ENCODE data around the gene PCGF3. TPM values are rescaled to one million over a fixed set of nuclear protein-coding genes. Genes with fewer than 3 reads are reported as not detected.
"Not testable (repeated sequence)": the region's sequence is repeated elsewhere in the genome, so short reads cannot be mapped to it uniquely, and the experiment has no call there.

Gene PCGF3
- total RNA-seq, 1 donor from 2014 or later = 35.0 TPM

- no peaks in the 10 kb centered on the region for H3K9me3 Mint-ChIP-seq
- intact Hi-C loops (cut with micrococcal nuclease) = no loop called here
- peaks cover 36% of the 10 kb centered on the region for H3K36me3 Mint-ChIP-seq (ENCODE audit: low read depth)
- H3K27me3 Mint-ChIP-seq (ENCODE audit: low read depth) = no peaks in the 10 kb centered on the region
- peaks cover 2% of the 10 kb centered on the region for H3K4me1 Mint-ChIP-seq (ENCODE audit: low read depth)
- no peak overlapping the region for H3K4me3 Mint-ChIP-seq (ENCODE audit: low read depth)
- no peak for DNase-seq (ENCODE audit: low spot score)
- H3K27ac Mint-ChIP-seq = no peak overlapping the region
These were observed 24.9 kb downstream of the PCGF3 start for GRCh38 chr4:730511-730910.

- H3K27ac Mint-ChIP-seq; H3K4me3 Mint-ChIP-seq (ENCODE audit: low read depth); DNase-seq (ENCODE audit: low spot score); H3K9me3 Mint-ChIP-seq; intact Hi-C loops (cut with micrococcal nuclease); H3K27me3 Mint-ChIP-seq (ENCODE audit: low read depth); H3K4me1 Mint-ChIP-seq (ENCODE audit: low read depth): not testable (repeated sequence)
- H3K36me3 Mint-ChIP-seq (ENCODE audit: low read depth) = peaks cover 39% of the 10 kb centered on the region
These were observed 25.6 kb downstream of the PCGF3 start for GRCh38 chr4:730946-731904.

GRCh38 chr4:731954-732353 is 26.3 kb downstream of the PCGF3 start:
- peaks cover 36% of the 10 kb centered on the region for H3K36me3 Mint-ChIP-seq (ENCODE audit: low read depth)
- H3K9me3 Mint-ChIP-seq; H3K4me3 Mint-ChIP-seq (ENCODE audit: low read depth); DNase-seq (ENCODE audit: low spot score); H3K27me3 Mint-ChIP-seq (ENCODE audit: low read depth); H3K4me1 Mint-ChIP-seq (ENCODE audit: low read depth); H3K27ac Mint-ChIP-seq; intact Hi-C loops (cut with micrococcal nuclease): not testable (repeated sequence)

- Mint-ChIP-seq H3K27me3 (ENCODE audit: low read depth) (no peaks in the 10 kb centered on the region), H3K4me3 (ENCODE audit: low read depth) (no peak overlapping the region), H3K27ac (no peak overlapping the region), H3K36me3 (ENCODE audit: low read depth) (peaks cover 37% of the 10 kb centered on the region), H3K9me3 (no peaks in the 10 kb centered on the region), H3K4me1 (ENCODE audit: low read depth) (no peaks in the 10 kb centered on the region)
- intact Hi-C loops (cut with micrococcal nuclease) = no loop called here
- DNase-seq (ENCODE audit: low spot score) = no peak
These were observed 26.9 kb downstream of the PCGF3 start for GRCh38 chr4:732486-732885.

GRCh38 chr4:732911-733630 is 27.4 kb downstream of the PCGF3 start:
- Mint-ChIP-seq H3K27me3 (ENCODE audit: low read depth) (no peaks in the 10 kb centered on the region), H3K4me3 (ENCODE audit: low read depth) (no peak overlapping the region), H3K4me1 (ENCODE audit: low read depth) (no peaks in the 10 kb centered on the region), H3K27ac (no peak overlapping the region), H3K36me3 (ENCODE audit: low read depth) (peaks cover 39% of the 10 kb centered on the region), H3K9me3 (no peaks in the 10 kb centered on the region)
- no peak for DNase-seq (ENCODE audit: low spot score)
- intact Hi-C loops (cut with micrococcal nuclease) = no loop called here

- Mint-ChIP-seq H3K27me3 (ENCODE audit: low read depth) (no peaks in the 10 kb centered on the region), H3K9me3 (no peaks in the 10 kb centered on the region), H3K36me3 (ENCODE audit: low read depth) (peaks cover 39% of the 10 kb centered on the region), H3K4me3 (ENCODE audit: low read depth) (no peak overlapping the region), H3K4me1 (ENCODE audit: low read depth) (no peaks in the 10 kb centered on the region), H3K27ac (no peak overlapping the region)
- intact Hi-C loops (cut with micrococcal nuclease) = no loop called here
- no peak for DNase-seq (ENCODE audit: low spot score)
These were observed 28.0 kb downstream of the PCGF3 start for GRCh38 chr4:733631-733980.

GRCh38 chr4:734075-734474 is 28.4 kb downstream of the PCGF3 start:
- H3K4me1 Mint-ChIP-seq (ENCODE audit: low read depth) = no peaks in the 10 kb centered on the region

GRCh38 chr4:734951-735350 is 29.3 kb downstream of the PCGF3 start:
- no peak overlapping the region for H3K27ac Mint-ChIP-seq
- H3K27me3 Mint-ChIP-seq (ENCODE audit: low read depth) = no peaks in the 10 kb centered on the region
- DNase-seq (ENCODE audit: low spot score) = no peak
- H3K9me3 Mint-ChIP-seq = no peaks in the 10 kb centered on the region
- no peak overlapping the region for H3K4me3 Mint-ChIP-seq (ENCODE audit: low read depth)
- peaks cover 36% of the 10 kb centered on the region for H3K36me3 Mint-ChIP-seq (ENCODE audit: low read depth)
- intact Hi-C loops (cut with micrococcal nuclease) = no loop called here
- no peaks in the 10 kb centered on the region for H3K4me1 Mint-ChIP-seq (ENCODE audit: low read depth)

More at GRCh38 chr4:734075-734474, 28.4 kb downstream of the PCGF3 start:
- H3K27me3 Mint-ChIP-seq (ENCODE audit: low read depth) = no peaks in the 10 kb centered on the region
- no peak for DNase-seq (ENCODE audit: low spot score)
- intact Hi-C loops (cut with micrococcal nuclease) = no loop called here
- H3K9me3 Mint-ChIP-seq = no peaks in the 10 kb centered on the region
- no peak overlapping the region for H3K4me3 Mint-ChIP-seq (ENCODE audit: low read depth)
- no peak overlapping the region for H3K27ac Mint-ChIP-seq
- H3K36me3 Mint-ChIP-seq (ENCODE audit: low read depth) = peaks cover 39% of the 10 kb centered on the region

GRCh38 chr4:735583-735982 is 30.0 kb downstream of the PCGF3 start:
- Mint-ChIP-seq H3K9me3 (no peaks in the 10 kb centered on the region), H3K4me3 (ENCODE audit: low read depth) (no peak overlapping the region), H3K36me3 (ENCODE audit: low read depth) (peaks cover 32% of the 10 kb centered on the region), H3K4me1 (ENCODE audit: low read depth) (no peaks in the 10 kb centered on the region), H3K27ac (no peak overlapping the region), H3K27me3 (ENCODE audit: low read depth) (no peaks in the 10 kb centered on the region)
- intact Hi-C loops (cut with micrococcal nuclease) = no loop called here
- DNase-seq (ENCODE audit: low spot score) = no peak

- H3K4me1 Mint-ChIP-seq (ENCODE audit: low read depth); H3K27me3 Mint-ChIP-seq (ENCODE audit: low read depth); DNase-seq (ENCODE audit: low spot score); H3K27ac Mint-ChIP-seq; H3K9me3 Mint-ChIP-seq; intact Hi-C loops (cut with micrococcal nuclease); H3K4me3 Mint-ChIP-seq (ENCODE audit: low read depth): not testable (repeated sequence)
- peaks cover 28% of the 10 kb centered on the region for H3K36me3 Mint-ChIP-seq (ENCODE audit: low read depth)
These were observed 30.9 kb downstream of the PCGF3 start for GRCh38 chr4:736561-736960.

GRCh38 chr4:738781-739280 is 33.2 kb downstream of the PCGF3 start:
- Mint-ChIP-seq H3K4me1 (ENCODE audit: low read depth) (no peaks in the 10 kb centered on the region), H3K27me3 (ENCODE audit: low read depth) (no peaks in the 10 kb centered on the region), H3K9me3 (no peaks in the 10 kb centered on the region), H3K27ac (no peak overlapping the region), H3K36me3 (ENCODE audit: low read depth) (peaks cover 28% of the 10 kb centered on the region), H3K4me3 (ENCODE audit: low read depth) (no peak overlapping the region)
- no peak for DNase-seq (ENCODE audit: low spot score)
- intact Hi-C loops (cut with micrococcal nuclease) = no loop called here

GRCh38 chr4:739569-739968 is 33.9 kb downstream of the PCGF3 start:
- no peaks in the 10 kb centered on the region for H3K9me3 Mint-ChIP-seq
- H3K4me3 Mint-ChIP-seq (ENCODE audit: low read depth) = no peak overlapping the region
- peaks cover 30% of the 10 kb centered on the region for H3K36me3 Mint-ChIP-seq (ENCODE audit: low read depth)
- no peak for DNase-seq (ENCODE audit: low spot score)
- intact Hi-C loops (cut with micrococcal nuclease) = no loop called here
- no peaks in the 10 kb centered on the region for H3K27me3 Mint-ChIP-seq (ENCODE audit: low read depth)
- no peak overlapping the region for H3K27ac Mint-ChIP-seq
- no peaks in the 10 kb centered on the region for H3K4me1 Mint-ChIP-seq (ENCODE audit: low read depth)

GRCh38 chr4:740011-740410 is 34.4 kb downstream of the PCGF3 start:
- no peak overlapping the region for H3K27ac Mint-ChIP-seq
- intact Hi-C loops (cut with micrococcal nuclease) = no loop called here
- H3K9me3 Mint-ChIP-seq = no peaks in the 10 kb centered on the region
- no peak for DNase-seq (ENCODE audit: low spot score)
- no peaks in the 10 kb centered on the region for H3K4me1 Mint-ChIP-seq (ENCODE audit: low read depth)
- H3K4me3 Mint-ChIP-seq (ENCODE audit: low read depth) = no peak overlapping the region
- no peaks in the 10 kb centered on the region for H3K27me3 Mint-ChIP-seq (ENCODE audit: low read depth)
- peaks cover 26% of the 10 kb centered on the region for H3K36me3 Mint-ChIP-seq (ENCODE audit: low read depth)
